ENCODE measurements around the gene ZFP36L2.

ZFP36L2 gene

DNA sequence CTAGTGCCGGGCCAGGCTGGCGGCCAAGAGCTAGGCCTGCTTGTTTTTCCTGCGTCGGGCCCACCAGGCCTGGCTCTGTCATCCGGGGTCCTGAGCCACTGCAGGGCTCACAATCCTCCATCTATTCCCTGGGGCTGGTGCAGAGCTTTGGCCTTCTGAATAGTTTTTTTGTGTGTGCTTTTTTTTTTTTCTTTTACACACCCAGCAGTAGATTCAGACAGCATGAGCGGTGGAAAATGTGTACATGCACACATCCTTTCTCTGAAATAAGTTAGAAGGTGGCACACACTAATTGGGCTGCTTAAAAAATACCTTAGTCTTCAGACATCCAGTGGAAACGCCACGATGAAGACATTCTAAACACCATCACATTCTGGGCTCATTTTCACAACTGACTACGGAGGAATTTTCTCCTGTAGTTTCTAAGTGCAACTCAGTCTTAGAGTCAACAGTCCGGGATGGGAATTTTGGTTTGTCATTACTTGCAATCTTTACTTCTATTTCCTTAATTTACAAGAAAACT lies 6.1 kb downstream of the ZFP36L2 start:
- 0 out of 2 replicates have a peak, but pooled peaks have one; percentile 40 for TF ChIP-seq ZNF565 (CRISPR knock-in tag; conservative IDR thresholded peaks at IDR 0.05; ENCODE audit: low read depth)
- TF ChIP-seq CSRNP3 (CRISPR knock-in tag; IDR thresholded peaks at IDR 0.05) = no peak
- TF ChIP-seq, protein P1, sequence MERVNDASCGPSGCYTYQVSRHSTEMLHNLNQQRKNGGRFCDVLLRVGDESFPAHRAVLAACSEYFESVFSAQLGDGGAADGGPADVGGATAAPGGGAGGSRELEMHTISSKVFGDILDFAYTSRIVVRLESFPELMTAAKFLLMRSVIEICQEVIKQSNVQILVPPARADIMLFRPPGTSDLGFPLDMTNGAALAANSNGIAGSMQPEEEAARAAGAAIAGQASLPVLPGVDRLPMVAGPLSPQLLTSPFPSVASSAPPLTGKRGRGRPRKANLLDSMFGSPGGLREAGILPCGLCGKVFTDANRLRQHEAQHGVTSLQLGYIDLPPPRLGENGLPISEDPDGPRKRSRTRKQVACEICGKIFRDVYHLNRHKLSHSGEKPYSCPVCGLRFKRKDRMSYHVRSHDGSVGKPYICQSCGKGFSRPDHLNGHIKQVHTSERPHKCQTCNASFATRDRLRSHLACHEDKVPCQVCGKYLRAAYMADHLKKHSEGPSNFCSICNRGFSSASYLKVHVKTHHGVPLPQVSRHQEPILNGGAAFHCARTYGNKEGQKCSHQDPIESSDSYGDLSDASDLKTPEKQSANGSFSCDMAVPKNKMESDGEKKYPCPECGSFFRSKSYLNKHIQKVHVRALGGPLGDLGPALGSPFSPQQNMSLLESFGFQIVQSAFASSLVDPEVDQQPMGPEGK (CRISPR knock-in tag; IDR thresholded peaks at IDR 0.05; ENCODE audit: borderline replicate concordance) = no peak
- no peak for TF ChIP-seq ZFP30 (CRISPR knock-in tag; IDR thresholded peaks at IDR 0.05)
- TF ChIP-seq ESRRG (CRISPR knock-in tag; IDR thresholded peaks at IDR 0.05) = no peak
- TF ChIP-seq ISL1 (CRISPR knock-in tag; IDR thresholded peaks at IDR 0.05) = peak; percentile 42; the same call in 1 of the 2 replicates
- TF ChIP-seq ARNTL (CRISPR knock-in tag; IDR thresholded peaks at IDR 0.05; ENCODE audit: borderline replicate concordance, low read depth) = no peak
- TF ChIP-seq GLIS3 (CRISPR knock-in tag; IDR thresholded peaks at IDR 0.05) = no peak
- TF ChIP-seq OSR1 (CRISPR knock-in tag; IDR thresholded peaks at IDR 0.05) = no peak
- TF ChIP-seq SNAI2 (CRISPR knock-in tag; IDR thresholded peaks at IDR 0.05) = no peak
- TF ChIP-seq PPARA (CRISPR knock-in tag; IDR thresholded peaks at IDR 0.05; ENCODE audit: borderline replicate concordance) = no peak
- 0 out of 2 replicates have a peak, but pooled peaks have one; percentile 21 for TF ChIP-seq ZNF70 (CRISPR knock-in tag; IDR thresholded peaks at IDR 0.05)
- no peak for TF ChIP-seq POU6F1 (CRISPR knock-in tag; IDR thresholded peaks at IDR 0.05; ENCODE audit: borderline replicate concordance, low read depth)
- no peak for TF ChIP-seq CSDC2 (CRISPR knock-in tag; IDR thresholded peaks at IDR 0.05)
- no peak for TF ChIP-seq TOX (CRISPR knock-in tag; IDR thresholded peaks at IDR 0.05; ENCODE audit: borderline replicate concordance)
- TF ChIP-seq TCF4 (CRISPR knock-in tag; IDR thresholded peaks at IDR 0.05; ENCODE audit: borderline replicate concordance) = no peak
- no peak for TF ChIP-seq BACH2 (CRISPR knock-in tag; IDR thresholded peaks at IDR 0.05; ENCODE audit: borderline replicate concordance)
- TF ChIP-seq, protein P2, sequence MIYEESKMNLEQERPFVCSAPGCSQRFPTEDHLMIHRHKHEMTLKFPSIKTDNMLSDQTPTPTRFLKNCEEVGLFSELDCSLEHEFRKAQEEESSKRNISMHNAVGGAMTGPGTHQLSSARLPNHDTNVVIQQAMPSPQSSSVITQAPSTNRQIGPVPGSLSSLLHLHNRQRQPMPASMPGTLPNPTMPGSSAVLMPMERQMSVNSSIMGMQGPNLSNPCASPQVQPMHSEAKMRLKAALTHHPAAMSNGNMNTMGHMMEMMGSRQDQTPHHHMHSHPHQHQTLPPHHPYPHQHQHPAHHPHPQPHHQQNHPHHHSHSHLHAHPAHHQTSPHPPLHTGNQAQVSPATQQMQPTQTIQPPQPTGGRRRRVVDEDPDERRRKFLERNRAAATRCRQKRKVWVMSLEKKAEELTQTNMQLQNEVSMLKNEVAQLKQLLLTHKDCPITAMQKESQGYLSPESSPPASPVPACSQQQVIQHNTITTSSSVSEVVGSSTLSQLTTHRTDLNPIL (CRISPR knock-in tag; IDR thresholded peaks at IDR 0.05; ENCODE audit: low read depth) = no peak
- no peak for TF ChIP-seq RARB (CRISPR knock-in tag; IDR thresholded peaks at IDR 0.05)
- no peak for TF ChIP-seq ZFP3 (CRISPR knock-in tag; IDR thresholded peaks at IDR 0.05)
- no peak for TF ChIP-seq ZC3H10 (CRISPR knock-in tag; IDR thresholded peaks at IDR 0.05)
- TF ChIP-seq ZNF8 (CRISPR knock-in tag; IDR thresholded peaks at IDR 0.05) = no peak; the same call in 1 of the 2 replicates
- TF ChIP-seq, protein P3, sequence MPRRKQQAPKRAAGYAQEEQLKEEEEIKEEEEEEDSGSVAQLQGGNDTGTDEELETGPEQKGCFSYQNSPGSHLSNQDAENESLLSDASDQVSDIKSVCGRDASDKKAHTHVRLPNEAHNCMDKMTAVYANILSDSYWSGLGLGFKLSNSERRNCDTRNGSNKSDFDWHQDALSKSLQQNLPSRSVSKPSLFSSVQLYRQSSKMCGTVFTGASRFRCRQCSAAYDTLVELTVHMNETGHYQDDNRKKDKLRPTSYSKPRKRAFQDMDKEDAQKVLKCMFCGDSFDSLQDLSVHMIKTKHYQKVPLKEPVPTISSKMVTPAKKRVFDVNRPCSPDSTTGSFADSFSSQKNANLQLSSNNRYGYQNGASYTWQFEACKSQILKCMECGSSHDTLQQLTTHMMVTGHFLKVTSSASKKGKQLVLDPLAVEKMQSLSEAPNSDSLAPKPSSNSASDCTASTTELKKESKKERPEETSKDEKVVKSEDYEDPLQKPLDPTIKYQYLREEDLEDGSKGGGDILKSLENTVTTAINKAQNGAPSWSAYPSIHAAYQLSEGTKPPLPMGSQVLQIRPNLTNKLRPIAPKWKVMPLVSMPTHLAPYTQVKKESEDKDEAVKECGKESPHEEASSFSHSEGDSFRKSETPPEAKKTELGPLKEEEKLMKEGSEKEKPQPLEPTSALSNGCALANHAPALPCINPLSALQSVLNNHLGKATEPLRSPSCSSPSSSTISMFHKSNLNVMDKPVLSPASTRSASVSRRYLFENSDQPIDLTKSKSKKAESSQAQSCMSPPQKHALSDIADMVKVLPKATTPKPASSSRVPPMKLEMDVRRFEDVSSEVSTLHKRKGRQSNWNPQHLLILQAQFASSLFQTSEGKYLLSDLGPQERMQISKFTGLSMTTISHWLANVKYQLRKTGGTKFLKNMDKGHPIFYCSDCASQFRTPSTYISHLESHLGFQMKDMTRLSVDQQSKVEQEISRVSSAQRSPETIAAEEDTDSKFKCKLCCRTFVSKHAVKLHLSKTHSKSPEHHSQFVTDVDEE (CRISPR knock-in tag; IDR thresholded peaks at IDR 0.05) = no peak
- peak; percentile 40 for ATAC-seq

GRCh38 chr2:43219383-43220228 lies 6.8 kb downstream of the ZFP36L2 start:
- ATAC-seq = peak; percentile 52
- TF ChIP-seq ZNF565 (CRISPR knock-in tag; conservative IDR thresholded peaks at IDR 0.05; ENCODE audit: low read depth) (no peak), ARNTL (CRISPR knock-in tag; IDR thresholded peaks at IDR 0.05; ENCODE audit: borderline replicate concordance, low read depth) (no peak), CSDC2 (CRISPR knock-in tag; IDR thresholded peaks at IDR 0.05) (no peak), PPARA (CRISPR knock-in tag; IDR thresholded peaks at IDR 0.05; ENCODE audit: borderline replicate concordance) (no peak), GLIS3 (CRISPR knock-in tag; IDR thresholded peaks at IDR 0.05) (peak; percentile 74), ZFP30 (CRISPR knock-in tag; IDR thresholded peaks at IDR 0.05) (no peak), ISL1 (CRISPR knock-in tag; IDR thresholded peaks at IDR 0.05) (no peak), ZNF8 (CRISPR knock-in tag; IDR thresholded peaks at IDR 0.05) (no peak), TCF4 (CRISPR knock-in tag; IDR thresholded peaks at IDR 0.05; ENCODE audit: borderline replicate concordance) (peak; percentile 55; the same call in 1 of the 2 replicates), RARB (CRISPR knock-in tag; IDR thresholded peaks at IDR 0.05) (no peak)
- TF ChIP-seq, protein P2 (CRISPR knock-in tag; IDR thresholded peaks at IDR 0.05; ENCODE audit: low read depth) = peak; percentile 33; the same call in 1 of the 2 replicates
- TF ChIP-seq, protein P1 (CRISPR knock-in tag; IDR thresholded peaks at IDR 0.05; ENCODE audit: borderline replicate concordance) = peak; percentile 97

Data from SK-N-SH treated with all-trans-retinoic acid at 6 μM for 48 hours (cell line).